ENCODE data around the gene PDGFC. TPM values are rescaled to one million over a fixed set of nuclear protein-coding genes. Genes with fewer than 3 reads are reported as not detected.

Gene PDGFC
- total and polyA plus RNA-seq, 4 experiments from 2014 or later, result 0.29 TPM; not detected in 3

GRCh38 chr4:156992943-156993342 lies 21.3 kb upstream of the PDGFC start:
- CTCF ChIA-PET (ENCODE audit: partially characterized antibody), result no interaction called here
- no peaks in the 10 kb centered on the region for H3K36me3 ChIP-seq (ENCODE audit: insufficient read depth, low read length)
- Mint-ChIP-seq H3K36me3 (no peaks in the 10 kb centered on the region), H3K9me3 (peaks cover 2 to 30% (median 15%) of the 10 kb centered on the region in 8 donors), H3K4me1 (no peaks in the 10 kb centered on the region), H3K27me3 (no peaks in the 10 kb centered on the region), H3K27ac (no peak overlapping the region), H3K4me3 (peak overlapping the region in 1 of 8 donors; percentile 2)
- no peaks in the 10 kb centered on the region for H3K9me3 ChIP-seq (ENCODE audit: control insufficient read depth in 1 of 2, low read length in 2 of 2)
- H3K4me1 ChIP-seq (ENCODE audit: insufficient read depth, low read length), result no peaks in the 10 kb centered on the region
- no peak for DNase-seq
- H3K27ac ChIP-seq (ENCODE audit: low read depth, low read length), result no peak overlapping the region
- H3K27me3 ChIP-seq (ENCODE audit: insufficient read depth, low read length), result no peaks in the 10 kb centered on the region
- POLR2A ChIA-PET (ENCODE audit: partially characterized antibody), result no interaction called here
- no peak overlapping the region for H3K4me3 ChIP-seq (ENCODE audit: low read length in 2 of 2)
- intact Hi-C loops (cut with micrococcal nuclease), result no loop called here

GRCh38 chr4:156991161-156991560 lies 19.6 kb upstream of the PDGFC start:
- H3K9me3 ChIP-seq (ENCODE audit: control insufficient read depth in 1 of 2, low read length in 2 of 2), result no peaks in the 10 kb centered on the region
- no peaks in the 10 kb centered on the region for H3K4me1 ChIP-seq (ENCODE audit: insufficient read depth, low read length)
- ChIA-PET POLR2A (ENCODE audit: partially characterized antibody) (no interaction called here), CTCF (ENCODE audit: partially characterized antibody) (no interaction called here)
- H3K27me3 Mint-ChIP-seq, result no peaks in the 10 kb centered on the region
- DNase-seq, result no peak
- H3K4me3 ChIP-seq (ENCODE audit: low read length in 2 of 2), result no peak overlapping the region
- H3K27ac Mint-ChIP-seq, result no peak overlapping the region
- no peaks in the 10 kb centered on the region for H3K36me3 ChIP-seq (ENCODE audit: insufficient read depth, low read length)
- peaks cover 0 to 15% (median 10%) of the 10 kb centered on the region in 8 donors for H3K9me3 Mint-ChIP-seq
- H3K4me1 Mint-ChIP-seq, result no peaks in the 10 kb centered on the region
- H3K36me3 Mint-ChIP-seq, result no peaks in the 10 kb centered on the region
- no peak overlapping the region for H3K4me3 Mint-ChIP-seq
- no peak overlapping the region for H3K27ac ChIP-seq (ENCODE audit: low read depth, low read length)
- no peaks in the 10 kb centered on the region for H3K27me3 ChIP-seq (ENCODE audit: insufficient read depth, low read length)
- intact Hi-C loops (cut with micrococcal nuclease), result no loop called here

- no peak for DNase-seq
- POLR2A ChIA-PET (ENCODE audit: partially characterized antibody), result no interaction called here
- no peaks in the 10 kb centered on the region for H3K36me3 Mint-ChIP-seq
Measured at GRCh38 chr4:156983366-156983765, 11.8 kb upstream of the PDGFC start.

GRCh38 chr4:156981262-156981769 lies 9.7 kb upstream of the PDGFC start:
- H3K27me3 Mint-ChIP-seq, result peaks cover 0 to 2% of the 10 kb centered on the region in 2 donors
- Histone ChIP-seq H3K9me3 (ENCODE audit: control insufficient read depth in 1 of 2, low read length in 2 of 2) (no peaks in the 10 kb centered on the region), H3K4me1 (ENCODE audit: insufficient read depth, low read length) (no peaks in the 10 kb centered on the region), H3K27me3 (ENCODE audit: insufficient read depth, low read length) (no peaks in the 10 kb centered on the region), H3K27ac (ENCODE audit: low read depth, low read length) (no peak overlapping the region), H3K4me3 (ENCODE audit: low read length in 2 of 2) (no peak overlapping the region), H3K36me3 (ENCODE audit: insufficient read depth, low read length) (no peaks in the 10 kb centered on the region)
- H3K9me3 Mint-ChIP-seq, result peaks cover 0 to 8% (median 0%) of the 10 kb centered on the region in 8 donors
- H3K4me3 Mint-ChIP-seq, result no peak overlapping the region
- ChIA-PET POLR2A (ENCODE audit: partially characterized antibody) (no interaction called here), CTCF (ENCODE audit: partially characterized antibody) (no interaction called here)
- peak overlapping the region in 1 of 7 donors; percentile 19 for H3K27ac Mint-ChIP-seq
- no peaks in the 10 kb centered on the region for H3K4me1 Mint-ChIP-seq
- H3K36me3 Mint-ChIP-seq, result no peaks in the 10 kb centered on the region
- intact Hi-C loops (cut with micrococcal nuclease), result no loop called here
- no peak for DNase-seq

More at GRCh38 chr4:156983366-156983765, 11.8 kb upstream of the PDGFC start:
- no peaks in the 10 kb centered on the region for H3K4me1 ChIP-seq (ENCODE audit: insufficient read depth, low read length)
- no peaks in the 10 kb centered on the region for H3K9me3 ChIP-seq (ENCODE audit: control insufficient read depth in 1 of 2, low read length in 2 of 2)
- no peak overlapping the region for H3K4me3 ChIP-seq (ENCODE audit: low read length in 2 of 2)
- intact Hi-C loops (cut with micrococcal nuclease), result no loop called here
- Mint-ChIP-seq H3K4me1 (no peaks in the 10 kb centered on the region), H3K9me3 (peaks cover 0 to 8% (median 3%) of the 10 kb centered on the region in 8 donors), H3K4me3 (no peak overlapping the region), H3K27ac (no peak overlapping the region), H3K27me3 (peaks cover 0 to 2% of the 10 kb centered on the region in 2 donors)
- H3K36me3 ChIP-seq (ENCODE audit: insufficient read depth, low read length), result no peaks in the 10 kb centered on the region
- no peak overlapping the region for H3K27ac ChIP-seq (ENCODE audit: low read depth, low read length)
- CTCF ChIA-PET (ENCODE audit: partially characterized antibody), result no interaction called here
- no peaks in the 10 kb centered on the region for H3K27me3 ChIP-seq (ENCODE audit: insufficient read depth, low read length)

- Histone ChIP-seq H3K27ac (ENCODE audit: low read depth, low read length) (no peak overlapping the region), H3K36me3 (ENCODE audit: insufficient read depth, low read length) (no peaks in the 10 kb centered on the region), H3K4me3 (ENCODE audit: low read length in 2 of 2) (no peak overlapping the region), H3K27me3 (ENCODE audit: insufficient read depth, low read length) (no peaks in the 10 kb centered on the region), H3K4me1 (ENCODE audit: insufficient read depth, low read length) (no peaks in the 10 kb centered on the region), H3K9me3 (ENCODE audit: control insufficient read depth in 1 of 2, low read length in 2 of 2) (no peaks in the 10 kb centered on the region)
- intact Hi-C loops (cut with micrococcal nuclease), result no loop called here
- Mint-ChIP-seq H3K9me3 (peaks cover 0 to 15% (median under 1%) of the 10 kb centered on the region in 8 donors), H3K4me1 (peaks cover 0 to 1% (median 0%) of the 10 kb centered on the region in 4 donors), H3K27ac (no peak overlapping the region), H3K36me3 (no peaks in the 10 kb centered on the region), H3K27me3 (peaks cover 6 to 13% of the 10 kb centered on the region in 2 donors), H3K4me3 (no peak overlapping the region)
- no peak for DNase-seq
- ChIA-PET CTCF (ENCODE audit: partially characterized antibody) (no interaction called here), POLR2A (ENCODE audit: partially characterized antibody) (no interaction called here)
Measured at GRCh38 chr4:156977435-156978160, 6.0 kb upstream of the PDGFC start.

GRCh38 chr4:156976147-156976546 lies 4.5 kb upstream of the PDGFC start:
- Histone ChIP-seq H3K27ac (ENCODE audit: low read depth, low read length) (no peak overlapping the region), H3K27me3 (ENCODE audit: insufficient read depth, low read length) (no peaks in the 10 kb centered on the region), H3K4me1 (ENCODE audit: insufficient read depth, low read length) (no peaks in the 10 kb centered on the region), H3K4me3 (ENCODE audit: low read length in 2 of 2) (no peak overlapping the region), H3K36me3 (ENCODE audit: insufficient read depth, low read length) (no peaks in the 10 kb centered on the region), H3K9me3 (ENCODE audit: control insufficient read depth in 1 of 2, low read length in 2 of 2) (no peaks in the 10 kb centered on the region)
- ChIA-PET CTCF (ENCODE audit: partially characterized antibody) (no interaction called here), POLR2A (ENCODE audit: partially characterized antibody) (no interaction called here)
- intact Hi-C loops (cut with micrococcal nuclease), result no loop called here
- Mint-ChIP-seq H3K27ac (no peak overlapping the region), H3K4me1 (peaks cover 0 to 4% (median 2%) of the 10 kb centered on the region in 4 donors), H3K4me3 (no peak overlapping the region), H3K27me3 (peaks cover 6 to 18% of the 10 kb centered on the region in 2 donors), H3K9me3 (peaks cover 0 to 15% (median under 1%) of the 10 kb centered on the region in 8 donors), H3K36me3 (no peaks in the 10 kb centered on the region)
- DNase-seq, result no peak

GRCh38 chr4:156975686-156976085 lies 4.1 kb upstream of the PDGFC start:
- H3K27me3 ChIP-seq (ENCODE audit: insufficient read depth, low read length), result no peaks in the 10 kb centered on the region
- POLR2A ChIA-PET (ENCODE audit: partially characterized antibody), result no interaction called here
- H3K4me3 Mint-ChIP-seq, result no peak overlapping the region

More at GRCh38 chr4:156975686-156976085, 4.1 kb upstream of the PDGFC start:
- intact Hi-C loops (cut with micrococcal nuclease), result no loop called here
- Mint-ChIP-seq H3K4me1 (peaks cover 0 to 5% (median 2%) of the 10 kb centered on the region in 4 donors), H3K27ac (no peak overlapping the region), H3K27me3 (peaks cover 7 to 20% of the 10 kb centered on the region in 2 donors), H3K36me3 (no peaks in the 10 kb centered on the region), H3K9me3 (peaks cover 0 to 15% (median under 1%) of the 10 kb centered on the region in 8 donors)
- H3K4me3 ChIP-seq (ENCODE audit: low read length in 2 of 2), result no peak overlapping the region
- no peaks in the 10 kb centered on the region for H3K4me1 ChIP-seq (ENCODE audit: insufficient read depth, low read length)
- no peaks in the 10 kb centered on the region for H3K9me3 ChIP-seq (ENCODE audit: control insufficient read depth in 1 of 2, low read length in 2 of 2)
- no peak for DNase-seq
- CTCF ChIA-PET (ENCODE audit: partially characterized antibody), result no interaction called here
- no peaks in the 10 kb centered on the region for H3K36me3 ChIP-seq (ENCODE audit: insufficient read depth, low read length)
- no peak overlapping the region for H3K27ac ChIP-seq (ENCODE audit: low read depth, low read length)
